WTC11 (cell line): ENCODE measurements around the gene ALK.

ENCODE experiments used
- OVOL2 ChIP-seq: fragments of 250-450 bp; sonication (Bioruptor Pico); IDR thresholded peaks from 2 replicates; pipeline ENCODE4 v1.9.0; 2021; ENCODE audit warnings: mild to moderate bottlenecking, borderline replicate concordance
- TF ChIP-seq, protein P1 (sequence below): fragments of 200-600 bp; IDR thresholded peaks from 2 replicates; pipeline ENCODE4 v1.8.0; 2022; ENCODE audit warnings: antibody characterized with exemption

DNA sequence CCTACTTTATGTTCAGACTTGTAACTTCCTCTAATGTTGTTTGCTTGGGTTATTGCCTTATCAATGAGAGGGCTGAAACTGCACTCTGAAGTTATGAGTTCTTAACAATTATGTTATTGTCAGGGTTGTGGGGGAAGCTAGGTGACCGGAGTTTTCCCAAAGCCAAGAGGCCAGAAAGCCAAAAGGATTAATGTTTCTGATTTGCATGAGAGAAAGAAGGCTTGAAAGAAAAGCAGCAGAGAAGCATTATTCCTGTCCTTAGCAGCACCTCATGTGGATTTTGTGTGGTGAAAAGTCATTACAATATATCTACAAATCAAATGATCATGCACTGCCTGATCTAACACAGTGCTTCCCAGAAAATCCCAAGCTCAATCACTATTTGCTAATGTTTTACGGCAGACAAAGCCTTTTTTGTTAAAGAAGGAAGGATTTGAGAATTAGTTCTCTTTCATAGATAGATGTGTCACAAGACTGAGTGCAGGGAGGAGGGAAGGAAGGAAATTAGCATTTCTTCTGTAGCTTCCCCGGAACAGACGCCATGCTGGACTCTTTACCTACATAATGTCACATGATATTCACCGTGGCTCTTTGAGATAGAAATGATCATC lies 203.2 kb downstream of the ALK start:
- TF ChIP-seq OVOL2 = no peak
- TF ChIP-seq, protein P1, sequence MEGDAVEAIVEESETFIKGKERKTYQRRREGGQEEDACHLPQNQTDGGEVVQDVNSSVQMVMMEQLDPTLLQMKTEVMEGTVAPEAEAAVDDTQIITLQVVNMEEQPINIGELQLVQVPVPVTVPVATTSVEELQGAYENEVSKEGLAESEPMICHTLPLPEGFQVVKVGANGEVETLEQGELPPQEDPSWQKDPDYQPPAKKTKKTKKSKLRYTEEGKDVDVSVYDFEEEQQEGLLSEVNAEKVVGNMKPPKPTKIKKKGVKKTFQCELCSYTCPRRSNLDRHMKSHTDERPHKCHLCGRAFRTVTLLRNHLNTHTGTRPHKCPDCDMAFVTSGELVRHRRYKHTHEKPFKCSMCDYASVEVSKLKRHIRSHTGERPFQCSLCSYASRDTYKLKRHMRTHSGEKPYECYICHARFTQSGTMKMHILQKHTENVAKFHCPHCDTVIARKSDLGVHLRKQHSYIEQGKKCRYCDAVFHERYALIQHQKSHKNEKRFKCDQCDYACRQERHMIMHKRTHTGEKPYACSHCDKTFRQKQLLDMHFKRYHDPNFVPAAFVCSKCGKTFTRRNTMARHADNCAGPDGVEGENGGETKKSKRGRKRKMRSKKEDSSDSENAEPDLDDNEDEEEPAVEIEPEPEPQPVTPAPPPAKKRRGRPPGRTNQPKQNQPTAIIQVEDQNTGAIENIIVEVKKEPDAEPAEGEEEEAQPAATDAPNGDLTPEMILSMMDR = no peak
